ENCODE measurements around the gene ANKRD6.

GRCh38 chr6:89613790-89614189 lies 180.8 kb downstream of the ANKRD6 start:
- TF ChIP-seq GATA2 (IDR thresholded peaks at IDR 0.05; ENCODE audit: low read depth, low read length) (no peak), GATA3 (IDR thresholded peaks at IDR 0.05; ENCODE audit: low read depth, low read length) (no peak)

All from SH-SY5Y (cell line).